SU-DHL-6 (cell line): Measurements from ENCODE around the gene DICER1.

Experiments
- CTCF ChIP-seq: fragments of 200-600 bp; sonication (generic); IDR thresholded peaks from one replicate; pipeline ENCODE4 v1.5.1; 2017; ENCODE audit warnings: antibody characterized with exemption, mild to moderate bottlenecking, low read length, moderate library complexity; ENCODE audit not compliant: insufficient read depth, poor library complexity, severe bottlenecking
- EZH2phosphoT487 ChIP-seq: fragments of 200-600 bp; sonication (generic), shearing (Covaris generic); conservative IDR thresholded peaks from 2 replicates; pipeline ENCODE4 v1.6.1; 2018; ENCODE audit warnings: mild to moderate bottlenecking, antibody characterized with exemption, low read length, moderate library complexity, mixed read lengths

- TF ChIP-seq CTCF (no peak), EZH2phosphoT487 (no peak)
Observed at GRCh38 chr14:95072310-95072905, 84.9 kb downstream of the DICER1 start.
